22Rv1 (cell line): ENCODE results near the gene FBXL15.

Experiments
- H3K27ac ChIP-seq: fragments of 450-650 bp; 2 replicates; pipeline ENCODE4 v1.5.1; 2017
- CTCF ChIP-seq: fragments of 450-650 bp; IDR thresholded peaks from 2 replicates; pipeline ENCODE4 v1.5.1; 2017; ENCODE audit warnings: mild to moderate bottlenecking
- ZFX ChIP-seq: fragments of 450-650 bp; IDR thresholded peaks from 2 replicates; pipeline ENCODE4 v1.6.1; 2017; ENCODE audit warnings: antibody characterized with exemption, borderline replicate concordance

FBXL15 gene

GRCh38 chr10:102463983-102464382 is 43.3 kb downstream of the FBXL15 start:
- peak overlapping the region; percentile 86 for H3K27ac ChIP-seq
- TF ChIP-seq ZFX = no peak
- no peak for TF ChIP-seq CTCF

GRCh38 chr10:102465466-102465865 is 44.8 kb downstream of the FBXL15 start:
- no peak overlapping the region for H3K27ac ChIP-seq
- TF ChIP-seq ZFX (no peak), CTCF (no peak)

GRCh38 chr10:102467318-102467717 is 46.7 kb downstream of the FBXL15 start:
- 0 out of 2 replicates have a peak overlapping the region, but pooled peaks have one; percentile 10 for H3K27ac ChIP-seq
- no peak for TF ChIP-seq CTCF
- no peak for TF ChIP-seq ZFX

GRCh38 chr10:102467971-102468438 is 47.4 kb downstream of the FBXL15 start:
- TF ChIP-seq CTCF (no peak), ZFX (no peak)
- H3K27ac ChIP-seq = no peak overlapping the region

- H3K27ac ChIP-seq = no peak overlapping the region
- TF ChIP-seq CTCF (no peak), ZFX (no peak)
Observed at GRCh38 chr10:102468683-102469082, 48.0 kb downstream of the FBXL15 start.

- TF ChIP-seq CTCF (no peak), ZFX (no peak)
- no peak overlapping the region for H3K27ac ChIP-seq
Observed at GRCh38 chr10:102470579-102471546, 50.2 kb downstream of the FBXL15 start.
